GM18861 (cell line): ENCODE data around the gene TIGIT.

Experiments
- ATAC-seq: cut with Tn5 transposase; IDR thresholded peaks from one replicate; pipeline ENCODE4 v1.9.1; 2021; ENCODE audit not compliant: unreplicated experiment

The TIGIT gene

GRCh38 chr3:114308830-114309229 is 15.0 kb downstream of the TIGIT start:
- peak; percentile 79 for ATAC-seq

- no peak for ATAC-seq
Observed at GRCh38 chr3:114310695-114311094, 16.9 kb downstream of the TIGIT start.

- ATAC-seq, result no peak
Observed at GRCh38 chr3:114313426-114313825, 19.6 kb downstream of the TIGIT start.

GRCh38 chr3:114314282-114314681 is 20.5 kb downstream of the TIGIT start:
- no peak for ATAC-seq

- no peak for ATAC-seq
Observed at GRCh38 chr3:114318295-114318694, 24.5 kb downstream of the TIGIT start.

GRCh38 chr3:114319453-114319852 is 25.6 kb downstream of the TIGIT start:
- ATAC-seq, result no peak

GRCh38 chr3:114320246-114320645 is 26.4 kb downstream of the TIGIT start:
- no peak for ATAC-seq

GRCh38 chr3:114323546-114324254 is 29.9 kb downstream of the TIGIT start:
- ATAC-seq, result peak; percentile 87

- ATAC-seq, result no peak
Observed at GRCh38 chr3:114327665-114328064, 33.8 kb downstream of the TIGIT start.

- ATAC-seq, result no peak
Observed at GRCh38 chr3:114328345-114328744, 34.5 kb downstream of the TIGIT start.

- ATAC-seq, result peak; percentile 50
Observed at GRCh38 chr3:114329823-114330222, 36.0 kb downstream of the TIGIT start.

- no peak for ATAC-seq
Observed at GRCh38 chr3:114331007-114331406, 37.2 kb downstream of the TIGIT start.

GRCh38 chr3:114331710-114332109 is 37.9 kb downstream of the TIGIT start:
- ATAC-seq, result no peak

- no peak for ATAC-seq
Observed at GRCh38 chr3:114332342-114333179, 38.7 kb downstream of the TIGIT start.

GRCh38 chr3:114333180-114333922 is 39.5 kb downstream of the TIGIT start:
- no peak for ATAC-seq

- no peak for ATAC-seq
Observed at GRCh38 chr3:114333923-114334240, 40.1 kb downstream of the TIGIT start.

- ATAC-seq, result no peak
Observed at GRCh38 chr3:114336122-114336697, 42.4 kb downstream of the TIGIT start.

GRCh38 chr3:114336857-114337256 is 43.0 kb downstream of the TIGIT start:
- ATAC-seq, result no peak

- ATAC-seq, result no peak
Observed at GRCh38 chr3:114338651-114339357, 45.0 kb downstream of the TIGIT start.

GRCh38 chr3:114344492-114344891 is 50.7 kb downstream of the TIGIT start:
- no peak for ATAC-seq

GRCh38 chr3:114350271-114350670 is 56.4 kb downstream of the TIGIT start:
- ATAC-seq, result no peak
